Activated naive CD4-positive, alpha-beta T cell treated with anti-CD3 and anti-CD28 coated beads, Interleukin-2, amount 50 U/mL, for 72 hours (primary cell): ENCODE data around the gene UQCC2. TPM values are rescaled to one million over a fixed set of nuclear protein-coding genes. Genes with fewer than 3 reads are reported as not detected.

Experiments used
- ATAC-seq, 2 donors: fragments of 150-1000 bp; cut with Tn5 transposase; 2 replicates each; pipeline ENCODE4 v1.10.0; 2021; ENCODE audit warnings: mild to moderate bottlenecking in 2 of 2, moderate library complexity in 2 of 2
- DNase-seq, 2 donors: peaks; one replicate each; pipeline ENCODE4 v3.0.0; 2021 to 2022; ENCODE audit warnings: low spot score in 2 of 2
- H3K27ac Mint-ChIP-seq, 2 donors: one replicate each; pipeline ENCODE4 v1.8.0; 2022; ENCODE audit warnings: mild to moderate bottlenecking in 2 of 2, mixed read lengths in 2 of 2
- H3K36me3 Mint-ChIP-seq, 2 donors: one replicate each; pipeline ENCODE4 v1.8.0; 2022; ENCODE audit warnings: mixed read lengths in 2 of 2
- H3K9me3 Mint-ChIP-seq, 2 donors: one replicate each; pipeline ENCODE4 v1.8.0; 2022; ENCODE audit warnings: mixed read lengths in 2 of 2
- total RNA-seq, 2 donors: library from RNA; stranded (reverse); gene quantifications; one replicate each; pipeline ENCODE4 v1.2.3, GENCODE V29; 2022

UQCC2 gene
- total RNA-seq, 2 donors from 2014 or later: 114 to 145 TPM

DNA sequence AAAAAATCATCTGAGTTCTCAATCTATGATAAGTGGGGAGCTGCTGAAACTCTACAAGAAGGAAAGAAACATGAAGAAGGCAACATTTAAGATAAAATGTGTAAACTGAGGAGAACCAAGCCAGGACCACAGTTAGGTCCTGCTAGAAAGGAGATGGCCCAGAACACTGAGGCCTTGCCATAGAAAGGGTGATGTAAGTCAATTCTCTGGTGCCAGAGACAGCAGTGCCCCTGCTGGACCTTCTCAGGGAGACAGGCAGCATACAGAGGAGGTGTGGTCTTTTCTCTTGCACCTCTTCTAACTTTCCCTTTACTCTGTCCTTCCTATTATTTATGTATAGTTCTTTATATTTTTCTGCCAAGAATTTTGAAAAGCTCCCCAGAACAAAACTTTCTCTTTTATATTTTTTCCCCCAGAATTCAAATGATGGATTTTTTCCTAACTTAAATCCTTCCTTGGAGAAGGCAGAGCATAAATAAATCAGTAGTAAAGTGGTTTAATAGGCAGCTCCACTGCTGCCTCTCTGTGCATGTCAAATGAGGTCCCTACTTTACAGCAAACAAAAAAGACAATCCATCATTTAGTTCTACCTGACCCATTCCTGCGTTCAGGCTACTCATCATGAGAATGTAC, 9.0 kb downstream of the UQCC2 start:
- Mint-ChIP-seq H3K36me3 (peaks cover 0 to 7% of the 10 kb centered on the region in 2 donors), H3K27ac (peak overlapping the region in 1 of 2 donors; percentile 22), H3K9me3 (no peaks in the 10 kb centered on the region)
- DNase-seq: no peak
- peak; percentile 42 to 57 for ATAC-seq

DNA sequence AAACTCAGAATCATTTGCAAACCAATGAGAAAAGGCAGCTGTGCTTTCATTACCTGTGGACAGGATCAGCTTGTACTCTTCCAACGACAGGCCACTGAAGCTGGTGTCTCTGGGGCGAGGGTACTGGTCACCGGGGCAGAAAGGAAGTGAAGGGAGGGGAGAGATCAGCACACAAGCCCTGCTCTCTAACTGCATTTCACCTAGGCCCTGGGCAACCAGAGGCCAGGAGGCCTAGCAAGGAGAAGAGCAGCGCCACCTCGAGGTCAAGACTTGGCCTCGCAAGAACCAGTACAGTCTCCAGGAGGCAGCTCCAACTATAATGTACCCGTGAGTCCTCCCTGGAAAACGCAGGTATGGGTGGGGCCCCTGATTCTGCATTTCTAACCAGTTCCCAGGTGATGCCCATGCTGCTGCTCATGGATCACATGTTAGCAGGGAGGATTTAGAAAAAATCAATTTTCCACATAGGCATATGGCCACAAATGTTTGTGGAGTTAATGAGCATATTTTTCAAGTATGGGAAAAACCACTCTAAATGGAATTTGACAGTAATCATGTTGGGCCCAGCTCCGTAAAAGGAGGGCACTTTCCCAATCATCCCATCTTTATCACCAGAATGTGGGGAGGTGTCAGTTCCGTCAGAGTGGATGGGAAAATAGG, 11.0 kb downstream of the UQCC2 start:
- Mint-ChIP-seq H3K36me3 (peaks cover 0 to 10% of the 10 kb centered on the region in 2 donors), H3K9me3 (no peaks in the 10 kb centered on the region), H3K27ac (no peak overlapping the region)
- DNase-seq (peak in 1 of 2 donors; percentile 76), ATAC-seq (peak; percentile 78 to 85)

DNA sequence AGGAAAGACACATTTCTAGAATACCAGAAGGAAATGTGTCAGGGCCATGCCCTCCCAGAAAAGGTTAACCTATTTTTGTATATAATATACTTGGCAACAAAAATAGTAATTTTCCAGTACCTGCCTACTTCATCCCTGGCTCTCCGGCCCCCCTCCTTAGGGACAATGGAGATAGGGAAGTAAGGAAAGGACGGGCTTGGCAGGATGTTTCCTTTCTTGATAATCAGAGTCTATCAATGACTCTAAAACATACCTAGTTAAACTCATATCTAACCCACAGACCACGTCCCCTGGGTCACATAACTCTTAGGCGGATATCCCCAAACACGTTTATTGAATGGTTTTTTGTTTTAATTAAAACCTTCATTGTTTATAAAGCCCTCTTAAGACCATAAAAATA, 11.8 kb downstream of the UQCC2 start:
- DNase-seq: no peak
- peak overlapping the region in 1 of 2 donors; percentile 61 for H3K27ac Mint-ChIP-seq
- H3K9me3 Mint-ChIP-seq: no peaks in the 10 kb centered on the region
- ATAC-seq: no peak
- H3K36me3 Mint-ChIP-seq: peaks cover 0 to 10% of the 10 kb centered on the region in 2 donors

DNA sequence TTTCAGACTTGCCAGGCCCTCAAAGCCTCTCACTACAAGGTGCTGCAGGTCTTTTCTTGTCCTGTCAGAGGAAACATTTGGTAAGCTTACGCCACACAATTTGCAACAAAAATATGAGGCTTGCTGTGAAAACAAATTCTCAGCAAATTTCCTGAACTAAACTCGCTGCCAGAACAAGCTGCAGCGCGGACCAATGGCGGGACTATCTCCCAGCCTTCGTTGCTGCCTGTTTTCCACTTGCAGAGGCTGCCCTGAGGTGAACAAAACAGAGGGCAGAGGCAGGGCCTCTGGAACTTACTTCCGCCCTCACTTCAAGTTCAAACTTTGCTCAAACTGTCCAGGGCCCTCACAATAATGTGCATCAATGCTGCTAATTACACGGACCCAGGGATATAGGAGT, 12.4 kb downstream of the UQCC2 start:
- ATAC-seq: no peak
- Mint-ChIP-seq H3K27ac (peak overlapping the region in 1 of 2 donors; percentile 2), H3K36me3 (peaks cover 0 to 10% of the 10 kb centered on the region in 2 donors), H3K9me3 (no peaks in the 10 kb centered on the region)
- DNase-seq: no peak

DNA sequence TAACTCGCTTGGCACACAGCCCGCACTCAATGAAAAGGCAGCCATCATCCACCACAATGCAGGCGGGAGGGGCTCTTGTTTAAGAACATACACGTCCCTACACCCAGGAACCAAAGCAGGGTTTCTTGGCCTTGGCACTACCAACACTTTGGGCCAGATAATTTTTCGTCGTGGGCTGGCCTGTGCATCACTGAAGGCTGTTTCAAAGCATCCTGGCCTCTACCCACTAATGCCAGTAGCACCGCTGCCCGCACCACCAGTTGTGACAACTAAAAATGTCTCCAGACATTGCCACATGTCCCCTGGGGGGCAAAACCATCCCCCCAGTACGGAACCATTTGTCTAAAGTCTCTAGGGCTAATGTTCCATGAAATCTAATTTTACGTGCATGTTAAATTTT, 13.0 kb downstream of the UQCC2 start:
- ATAC-seq: no peak
- H3K36me3 Mint-ChIP-seq: peaks cover 0 to 10% of the 10 kb centered on the region in 2 donors
- H3K27ac Mint-ChIP-seq: no peak overlapping the region
- no peaks in the 10 kb centered on the region for H3K9me3 Mint-ChIP-seq
- DNase-seq: no peak

DNA sequence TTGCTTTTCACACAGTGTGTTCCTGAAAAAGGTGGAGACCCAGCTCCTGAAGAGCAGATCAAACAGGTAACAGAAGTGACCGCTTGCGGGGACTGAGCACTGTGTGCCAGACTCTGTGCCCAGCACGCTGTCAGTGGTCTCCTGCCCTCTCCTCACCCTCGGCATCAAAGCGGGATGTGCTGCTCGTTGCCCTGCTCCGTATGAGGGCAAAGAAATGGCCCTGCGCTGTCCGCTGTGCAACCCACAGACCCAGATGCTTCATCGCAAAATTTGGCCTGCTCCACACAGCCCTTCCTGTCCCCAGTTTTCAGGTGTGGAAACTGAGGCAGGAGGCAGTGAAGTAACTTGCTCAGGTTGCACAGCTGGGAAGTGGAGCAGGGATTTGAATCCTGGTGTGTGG, 13.7 kb downstream of the UQCC2 start:
- ATAC-seq (no peak), DNase-seq (no peak)
- Mint-ChIP-seq H3K9me3 (no peaks in the 10 kb centered on the region), H3K27ac (peak overlapping the region; percentile 93 to 95), H3K36me3 (peaks cover 4 to 17% of the 10 kb centered on the region in 2 donors)

DNA sequence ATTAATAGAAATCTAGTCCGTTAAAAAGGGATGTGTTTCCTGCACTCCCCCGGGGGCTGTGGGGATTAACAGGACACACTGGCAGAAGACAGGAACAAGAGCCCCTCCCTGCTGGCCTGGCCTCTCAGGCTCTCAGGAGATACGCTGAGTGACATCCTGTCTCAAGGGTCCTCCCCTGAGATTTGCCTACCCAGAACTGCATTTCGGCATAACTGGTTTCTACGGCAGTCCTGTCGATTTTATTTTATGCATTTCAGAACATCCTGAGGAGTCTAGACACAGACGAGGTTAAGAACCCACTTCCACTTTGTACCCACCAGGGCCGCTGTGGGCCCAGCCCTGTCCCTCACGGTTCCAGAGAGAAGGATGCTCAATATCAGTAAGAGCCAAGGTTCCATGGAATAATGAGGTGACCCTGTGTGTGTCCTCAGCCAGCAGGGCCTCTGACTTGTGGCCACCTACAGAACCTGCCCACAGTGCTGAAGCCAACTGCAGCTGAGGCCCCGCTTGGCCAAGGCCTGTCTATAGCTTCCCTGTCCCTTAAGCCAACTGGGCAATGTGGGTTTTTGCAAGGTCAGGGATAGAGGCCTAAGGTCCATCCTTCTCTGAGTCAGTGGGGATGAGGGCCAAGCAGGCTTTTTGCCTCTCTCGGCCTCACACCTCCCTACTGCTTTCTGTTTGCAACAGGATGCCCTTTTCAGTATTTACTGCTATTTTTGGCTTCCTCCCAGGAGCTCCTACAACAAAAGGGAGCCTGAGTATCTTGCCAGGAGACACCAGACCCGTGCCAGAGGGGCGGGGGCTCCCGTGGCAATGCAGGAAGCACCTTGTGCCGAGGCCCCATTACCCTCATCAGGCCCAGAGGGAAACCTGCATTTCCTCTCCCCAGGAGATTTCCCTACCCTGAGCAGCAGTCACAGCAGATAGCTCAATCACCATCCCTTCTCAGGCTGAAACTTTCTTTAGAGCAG, 14.7 kb downstream of the UQCC2 start:
- peaks cover 12 to 24% of the 10 kb centered on the region in 2 donors for H3K36me3 Mint-ChIP-seq
- peak overlapping the region; percentile 93 to 95 for H3K27ac Mint-ChIP-seq
- DNase-seq (no peak), ATAC-seq (no peak)
- no peaks in the 10 kb centered on the region for H3K9me3 Mint-ChIP-seq

DNA sequence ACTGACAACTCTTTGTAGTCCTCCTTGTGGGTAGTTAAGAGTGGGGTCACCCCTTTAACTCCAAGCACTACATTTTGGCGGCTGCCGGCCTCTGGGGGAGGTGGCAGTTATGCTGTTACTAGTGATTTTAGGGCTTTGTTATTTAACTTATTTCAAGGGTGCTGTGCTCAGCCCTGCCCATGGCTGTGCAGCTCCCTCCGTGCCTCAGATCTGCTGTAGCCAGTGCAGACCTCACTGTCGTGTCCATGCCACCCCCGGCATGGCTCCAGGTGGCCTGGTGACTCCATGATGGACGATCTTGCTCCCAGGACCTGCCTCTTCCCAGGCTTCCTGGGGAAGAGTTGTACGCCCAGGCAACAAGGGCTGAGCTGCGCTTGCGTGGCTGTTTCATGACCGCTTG, 15.4 kb downstream of the UQCC2 start:
- peak overlapping the region; percentile 93 to 95 for H3K27ac Mint-ChIP-seq
- peaks cover 12 to 24% of the 10 kb centered on the region in 2 donors for H3K36me3 Mint-ChIP-seq
- ATAC-seq (no peak), DNase-seq (no peak)
- no peaks in the 10 kb centered on the region for H3K9me3 Mint-ChIP-seq

DNA sequence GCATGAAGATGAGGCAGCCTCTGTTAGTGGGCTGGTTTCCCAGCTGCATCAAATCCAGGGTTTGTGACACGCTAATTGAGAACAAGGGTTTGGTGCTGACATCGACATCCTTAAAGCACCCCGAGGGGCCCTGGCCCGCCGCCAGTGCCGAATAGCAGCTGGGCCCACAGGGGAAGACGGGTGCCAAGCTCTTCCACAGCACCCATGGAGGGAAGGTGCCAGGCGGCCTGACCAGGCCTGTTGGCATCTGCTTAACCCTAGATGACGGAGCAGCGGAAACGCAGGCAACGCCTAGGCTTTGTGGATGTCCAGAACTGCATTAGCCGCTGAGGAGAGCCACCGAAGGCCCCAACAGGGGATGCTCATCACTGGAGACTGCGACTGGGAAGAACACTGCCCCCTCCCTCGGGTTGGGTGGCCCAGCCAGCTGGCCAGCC, 16.0 kb downstream of the UQCC2 start:
- ATAC-seq (no peak), DNase-seq (no peak)
- no peaks in the 10 kb centered on the region for H3K9me3 Mint-ChIP-seq
- H3K36me3 Mint-ChIP-seq: peaks cover 12 to 24% of the 10 kb centered on the region in 2 donors
- H3K27ac Mint-ChIP-seq: peak overlapping the region; percentile 22 to 93

DNA sequence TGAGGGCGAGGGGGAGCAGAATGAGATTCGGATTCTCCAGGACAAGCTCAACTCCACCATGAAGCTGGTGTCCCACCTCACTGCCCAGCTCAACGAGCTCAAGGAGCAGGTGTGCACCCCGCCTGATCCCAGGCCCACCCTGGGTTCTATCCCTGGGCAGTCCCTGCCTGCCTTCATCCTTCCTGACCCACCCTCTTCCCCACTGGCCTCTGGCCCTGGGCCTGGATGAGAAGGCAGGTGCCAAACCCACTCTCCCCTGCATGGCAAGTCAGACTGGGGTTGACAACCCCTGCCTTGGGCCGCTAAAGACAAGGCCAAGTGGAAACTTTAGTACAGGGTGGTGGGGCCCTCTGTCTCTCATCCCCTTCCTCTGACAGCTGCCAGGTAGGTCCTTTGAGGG, 16.5 kb downstream of the UQCC2 start:
- Mint-ChIP-seq H3K36me3 (peaks cover 12 to 24% of the 10 kb centered on the region in 2 donors), H3K27ac (peak overlapping the region; percentile 93 to 95), H3K9me3 (no peaks in the 10 kb centered on the region)
- ATAC-seq: peak in 1 of 2 donors; percentile 4
- DNase-seq: no peak

DNA sequence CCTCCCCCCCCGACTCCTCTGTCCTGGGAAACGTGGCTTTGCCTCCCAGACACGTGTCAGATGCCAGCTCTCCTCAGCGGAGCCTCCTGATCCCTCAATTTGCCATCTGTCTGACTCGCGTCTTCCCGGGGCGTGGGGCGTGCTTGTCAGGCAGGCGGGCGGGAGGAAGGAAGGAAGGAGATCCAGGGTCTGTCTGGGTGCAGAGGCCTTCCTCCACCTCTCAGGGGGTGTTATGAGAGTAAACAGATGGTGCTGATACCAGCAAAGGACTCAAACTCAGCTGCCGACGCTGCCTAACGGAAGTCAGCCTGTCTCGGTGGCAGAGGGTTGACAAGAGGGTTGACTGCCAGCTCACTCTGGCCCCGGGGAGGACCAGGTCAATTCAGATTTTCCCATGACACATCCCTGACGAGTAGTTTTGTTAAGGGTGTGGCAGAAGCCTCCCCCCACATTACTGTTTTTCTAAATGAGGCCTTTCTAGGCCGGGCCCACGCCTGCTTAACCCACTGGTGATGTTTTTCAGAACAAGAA, 17.0 kb downstream of the UQCC2 start:
- Mint-ChIP-seq H3K36me3 (peaks cover 13 to 24% of the 10 kb centered on the region in 2 donors), H3K27ac (peak overlapping the region; percentile 93 to 95), H3K9me3 (no peaks in the 10 kb centered on the region)
- DNase-seq: peak; percentile 32 to 84
- peak; percentile 66 to 75 for ATAC-seq

DNA sequence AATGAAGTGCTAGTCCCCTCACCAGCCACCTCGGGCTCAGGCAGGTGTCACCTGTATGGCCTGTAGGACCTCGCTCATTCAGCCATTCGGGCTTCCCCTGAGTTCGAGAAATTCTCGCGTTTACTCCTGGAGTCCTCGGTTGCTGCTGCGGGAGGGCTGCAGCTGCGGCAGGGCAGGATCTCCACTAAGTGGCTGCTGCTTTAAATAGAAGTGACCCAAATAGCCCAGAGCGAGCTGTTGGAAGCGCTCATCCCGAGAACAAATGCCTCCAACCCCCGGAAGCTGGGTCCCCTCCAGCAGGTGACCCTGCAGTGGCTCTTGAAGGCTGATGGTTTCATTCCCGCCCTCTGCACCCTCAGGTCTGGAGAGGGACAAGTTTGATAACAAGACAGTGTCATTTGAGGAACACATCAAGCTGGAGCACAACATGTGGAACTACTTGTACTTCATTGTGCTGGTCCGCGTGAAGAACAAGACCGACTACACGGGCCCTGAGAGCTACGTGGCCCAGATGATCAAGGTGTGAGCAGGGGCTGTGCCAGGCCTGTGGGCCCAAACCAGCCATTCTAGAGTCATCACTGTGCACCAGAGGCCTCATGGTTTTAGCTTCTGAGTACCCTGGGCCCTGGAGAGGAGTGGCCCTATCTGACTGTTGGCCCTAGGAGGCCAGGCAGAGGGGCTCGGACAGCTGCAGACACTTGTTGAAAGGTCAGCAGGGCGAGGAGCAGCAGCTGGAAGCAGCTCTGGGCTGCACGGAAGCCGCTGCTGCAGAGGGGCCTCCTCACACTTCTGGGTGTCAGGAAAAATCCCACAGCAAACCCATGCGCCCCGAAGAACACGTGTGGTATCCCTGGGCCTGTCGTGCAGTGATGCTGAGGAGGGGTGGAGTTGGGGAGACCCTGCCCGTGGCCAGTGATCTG, 18.1 kb downstream of the UQCC2 start:
- Mint-ChIP-seq H3K9me3 (no peaks in the 10 kb centered on the region), H3K27ac (peak overlapping the region; percentile 93 to 95), H3K36me3 (peaks cover 17 to 25% of the 10 kb centered on the region in 2 donors)
- ATAC-seq: no peak
- DNase-seq: no peak

DNA sequence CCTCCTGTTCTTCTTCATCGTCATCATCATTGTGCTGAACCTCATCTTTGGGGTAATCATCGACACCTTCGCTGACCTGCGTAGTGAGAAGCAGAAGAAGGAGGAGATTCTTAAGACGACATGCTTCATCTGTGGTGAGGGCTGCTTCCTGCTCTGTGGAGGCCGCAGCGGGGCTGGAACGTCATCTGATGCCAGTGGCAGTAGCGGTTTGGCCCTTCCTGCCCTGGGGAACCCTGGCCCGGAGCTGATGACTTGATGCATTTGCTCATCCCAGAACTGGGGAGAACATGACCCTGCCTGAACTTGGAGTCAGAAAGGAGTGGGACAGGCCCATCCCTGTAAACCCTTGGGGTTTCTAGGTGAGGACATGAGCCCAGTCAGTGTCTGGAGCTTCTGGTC, 18.7 kb downstream of the UQCC2 start:
- peak overlapping the region; percentile 93 to 96 for H3K27ac Mint-ChIP-seq
- no peaks in the 10 kb centered on the region for H3K9me3 Mint-ChIP-seq
- peak; percentile 42 to 90 for DNase-seq
- H3K36me3 Mint-ChIP-seq: peaks cover 17 to 25% of the 10 kb centered on the region in 2 donors
- peak; percentile 47 to 82 for ATAC-seq

DNA sequence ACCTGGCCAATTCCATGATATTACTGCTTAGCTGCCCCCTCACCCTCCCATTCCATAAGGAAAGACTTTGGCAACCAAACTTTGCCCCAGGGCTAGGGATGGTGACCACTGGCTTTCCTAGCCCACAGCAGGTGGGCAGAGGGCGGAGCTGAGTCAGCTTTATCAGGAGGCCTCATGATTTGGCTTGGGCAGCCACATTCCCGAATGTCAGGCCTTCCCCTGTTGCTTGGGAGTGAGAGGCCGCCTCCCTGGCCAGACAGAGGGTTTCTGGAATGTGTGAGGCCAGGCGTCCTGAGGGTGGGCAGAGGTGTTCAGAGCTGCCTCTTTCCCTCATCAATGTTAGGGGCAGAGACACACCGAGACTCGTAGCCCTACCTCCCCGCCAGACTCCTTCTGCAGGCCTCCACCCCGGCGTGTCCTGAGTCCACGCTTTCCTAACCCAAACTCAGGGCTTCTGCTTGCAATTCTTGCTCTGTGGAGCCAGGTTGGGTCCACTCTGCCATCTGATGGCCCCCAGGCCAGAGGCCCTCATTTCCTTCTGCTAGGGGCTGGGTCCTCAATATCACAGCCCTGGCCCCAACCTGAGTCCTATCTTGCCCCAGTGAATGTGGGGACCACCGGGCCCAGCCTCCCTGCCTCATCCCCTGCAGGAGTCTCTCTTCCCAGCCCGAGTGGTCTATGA, 19.3 kb downstream of the UQCC2 start:
- DNase-seq: no peak
- H3K9me3 Mint-ChIP-seq: no peaks in the 10 kb centered on the region
- H3K36me3 Mint-ChIP-seq: peaks cover 17 to 19% of the 10 kb centered on the region in 2 donors
- ATAC-seq: peak in 1 of 2 donors; percentile 8
- peak overlapping the region; percentile 93 to 96 for H3K27ac Mint-ChIP-seq

DNA sequence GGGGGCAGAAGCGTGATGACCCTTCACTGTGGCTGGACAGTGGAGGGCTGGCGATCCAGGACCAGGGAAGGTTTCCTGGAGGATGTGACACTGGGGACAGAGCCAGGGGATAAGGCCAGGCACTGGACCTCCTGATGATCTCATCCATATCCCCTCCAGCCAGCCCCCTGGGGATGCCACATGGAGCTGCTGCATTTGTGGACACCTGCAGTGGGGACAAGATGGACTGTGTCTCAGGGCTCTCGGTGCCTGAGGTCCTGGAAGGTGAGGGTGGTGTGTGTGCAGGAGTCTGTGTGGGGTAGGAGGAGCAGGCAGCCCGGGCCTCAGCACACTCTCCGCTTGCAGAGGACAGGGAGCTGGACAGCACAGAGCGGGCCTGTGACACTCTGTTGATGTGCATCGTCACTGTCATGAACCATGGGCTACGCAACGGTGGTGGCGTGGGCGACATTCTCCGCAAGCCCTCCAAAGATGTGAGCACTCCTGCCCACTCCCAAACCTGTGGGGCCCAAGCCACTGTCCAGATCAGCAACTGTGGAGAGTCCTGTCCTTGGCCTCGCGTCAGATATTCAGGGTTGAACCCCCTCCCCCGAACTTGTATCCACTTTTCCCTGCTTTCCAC, 19.9 kb downstream of the UQCC2 start:
- DNase-seq (no peak), ATAC-seq (no peak)
- no peaks in the 10 kb centered on the region for H3K9me3 Mint-ChIP-seq
- peaks cover 17 to 20% of the 10 kb centered on the region in 2 donors for H3K36me3 Mint-ChIP-seq
- peak overlapping the region; percentile 80 to 93 for H3K27ac Mint-ChIP-seq
